Ovary (tissue), 9 donors: Measurements from ENCODE around the gene KCNG2. TPM values are rescaled to one million over a fixed set of nuclear protein-coding genes. Genes with fewer than 3 reads are reported as not detected.
A peak's percentile ranks its signal among the peaks of the same experiment; 100 is the strongest.

Experiments
- DNase-seq, 5 donors: peaks; one replicate each; pipeline ENCODE4 v3.0.0-alpha.2; 2019 to 2020
- H3K27ac ChIP-seq, 2 donors: fragments of 200-600 bp; one replicate each; pipeline versions ENCODE4 v1.5.1 to v1.8.0; 2019 to 2022
- H3K27me3 ChIP-seq: fragments of 200-600 bp; one replicate; pipeline ENCODE4 v1.8.0; 2022
- H3K36me3 ChIP-seq: fragments of 200-600 bp; sonication (generic); one replicate; pipeline ENCODE4 v1.5.1; 2019
- H3K4me1 ChIP-seq: one replicate; pipeline ENCODE4 v1.8.1; 2013; ENCODE audit warnings: mild to moderate bottlenecking, moderate library complexity; ENCODE audit not compliant: insufficient read depth
- H3K4me3 ChIP-seq: fragments of 200-600 bp; sonication (generic); one replicate; pipeline ENCODE4 v1.5.1; 2017
- H3K9me3 ChIP-seq, 2 donors: fragments of 200-600 bp in 1 of 2; sonication (generic) in 1 of 2; one replicate each; pipeline versions ENCODE4 v1.5.1 to v1.8.1; 2013 to 2019; ENCODE audit warnings: mild to moderate bottlenecking in 1 of 2, moderate library complexity in 1 of 2
- EP300 ChIP-seq: sonication (generic); formaldehyde crosslinking; IDR thresholded peaks from one replicate; pipeline ENCODE4 v1.6.1; 2017; ENCODE audit warnings: antibody characterized with exemption
- POLR2A ChIP-seq: fragments of 450-650 bp; IDR thresholded peaks from one replicate; pipeline ENCODE4 v1.6.1; 2017; ENCODE audit warnings: antibody characterized with exemption, mild to moderate bottlenecking, moderate library complexity
- WGBS, 3 donors: extraction: QIAGEN DNeasy Blood & Tissue Kit in 1 of 3; methylation state at CpG; one replicate each; pipeline versions ENCODE4 v1.1.5 to v1.1.7; 2013 to 2017; 5-methylcytosine and 5-hydroxymethylcytosine counted together
- intact Hi-C, 4 donors: fragments of 100-400 bp; cut with DNase I; formaldehyde crosslinking; loops; one replicate each; pipeline versions ENCODE4 v1.11.0 to v1.15.1; 2022 to 2023
- polyA plus RNA-seq, 2 donors: library from polyadenylated mRNA; stranded (reverse); fragments of 200-250 nt in 1 of 2; fragments of 350-450 nt in 1 of 2; fragmentation: Illumina TruSeq in 1 of 2; extraction: RNeasy Lipid Tissue Mini Kit (QIAGEN cat#74804) in 1 of 2; gene quantifications; one replicate each; pipeline ENCODE4 v1.2.3, GENCODE V29; 2013 to 2014
- total RNA-seq, 7 donors: library from RNA; depleted of rRNA in 2 of 7; stranded (reverse); fragments of >200 nt in 2 of 7; fragmentation: NEBNext Ultra II Directional in 3 of 7; extraction: Animal tissue kit (Norgen Biotek cat#: 25700) in 3 of 7; gene quantifications; one replicate each; pipeline versions ENCODE4 v1.1.0 to v1.2.4, GENCODE V29; 2016 to 2023
- TF ChIP-seq, protein P1 (sequence below), 3 donors: fragments of 450-650 bp in 2 of 3; fragments of 200-600 bp in 1 of 3; IDR thresholded peaks; one replicate each; pipeline versions ENCODE4 v1.5.1 to v1.8.0; 2016 to 2022; ENCODE audit warnings: antibody characterized with exemption in 3 of 3, mild to moderate bottlenecking in 1 of 3
- donor health status: DM: no; HTN: no; CAD: no; lungs with moderate emphysema.
- donor health status: DM: no; HTN: no; CAD: no.
- donor health status: Bipolar disorder and iron deficiency.
- donor health status: DM: yes; HTN: yes; CAD: no.
- donor health status: DM: no; HTN: no; CAD: no.
- donor health status: DM: yes; HTN: yes; CAD: no.

KCNG2 gene
- total and polyA plus RNA-seq, 9 donors: 0.10 to 0.80 (median 0.21) TPM; not detected in 3

- no peaks in the 10 kb centered on the region for H3K4me1 ChIP-seq
- no peak for DNase-seq
- TF ChIP-seq POLR2A: no peak
- WGBS, 3 donors: 71 to 88% (median 74%) methylated on average over 26 of the region's 26 CpGs
- no peaks in the 10 kb centered on the region for H3K36me3 ChIP-seq
- intact Hi-C loops: no loop called here
- no peaks in the 10 kb centered on the region for H3K9me3 ChIP-seq
- H3K27me3 ChIP-seq: no peaks in the 10 kb centered on the region
- no peak overlapping the region for H3K27ac ChIP-seq
- no peak overlapping the region for H3K4me3 ChIP-seq
These were observed 118.4 kb downstream of the KCNG2 start for GRCh38 chr18:79916128-79916494.

DNA sequence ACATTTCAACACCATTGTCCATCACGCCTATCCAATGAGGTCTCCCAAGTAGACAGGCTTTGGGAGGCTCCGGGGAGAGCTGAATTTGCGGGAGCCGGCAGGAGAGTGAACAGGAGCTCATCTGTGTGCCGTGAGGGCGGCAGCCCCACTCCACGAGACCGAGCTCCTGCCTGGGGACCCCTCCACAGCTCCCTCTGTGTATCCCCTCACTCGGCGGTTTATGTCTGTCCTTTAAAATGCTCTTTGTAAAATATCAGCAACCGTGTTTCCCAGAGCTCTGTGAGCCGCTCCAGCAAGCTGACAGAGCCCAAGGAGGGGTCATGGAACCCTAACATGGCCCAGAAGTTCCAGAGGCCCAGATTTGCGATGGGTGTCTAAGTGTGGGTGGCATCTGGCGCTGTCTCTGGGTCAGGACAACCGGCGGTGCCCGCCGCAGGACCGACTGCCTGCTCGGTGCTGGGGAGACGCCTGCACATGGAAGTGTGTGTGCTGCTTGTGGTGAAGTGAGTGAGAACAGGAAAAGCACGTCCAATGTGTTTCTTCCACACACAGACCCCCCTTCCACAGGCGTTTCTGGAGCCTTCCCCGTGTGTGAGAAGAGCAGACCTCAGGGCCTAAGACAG lies 118.9 kb downstream of the KCNG2 start:
- no peaks in the 10 kb centered on the region for H3K27me3 ChIP-seq
- TF ChIP-seq POLR2A (no peak), EP300 (no peak)
- TF ChIP-seq, protein P1, sequence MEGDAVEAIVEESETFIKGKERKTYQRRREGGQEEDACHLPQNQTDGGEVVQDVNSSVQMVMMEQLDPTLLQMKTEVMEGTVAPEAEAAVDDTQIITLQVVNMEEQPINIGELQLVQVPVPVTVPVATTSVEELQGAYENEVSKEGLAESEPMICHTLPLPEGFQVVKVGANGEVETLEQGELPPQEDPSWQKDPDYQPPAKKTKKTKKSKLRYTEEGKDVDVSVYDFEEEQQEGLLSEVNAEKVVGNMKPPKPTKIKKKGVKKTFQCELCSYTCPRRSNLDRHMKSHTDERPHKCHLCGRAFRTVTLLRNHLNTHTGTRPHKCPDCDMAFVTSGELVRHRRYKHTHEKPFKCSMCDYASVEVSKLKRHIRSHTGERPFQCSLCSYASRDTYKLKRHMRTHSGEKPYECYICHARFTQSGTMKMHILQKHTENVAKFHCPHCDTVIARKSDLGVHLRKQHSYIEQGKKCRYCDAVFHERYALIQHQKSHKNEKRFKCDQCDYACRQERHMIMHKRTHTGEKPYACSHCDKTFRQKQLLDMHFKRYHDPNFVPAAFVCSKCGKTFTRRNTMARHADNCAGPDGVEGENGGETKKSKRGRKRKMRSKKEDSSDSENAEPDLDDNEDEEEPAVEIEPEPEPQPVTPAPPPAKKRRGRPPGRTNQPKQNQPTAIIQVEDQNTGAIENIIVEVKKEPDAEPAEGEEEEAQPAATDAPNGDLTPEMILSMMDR (IDR thresholded peaks at IDR 0.05): no peak
- peak in 1 of 5 donors; percentile 13 for DNase-seq
- H3K36me3 ChIP-seq: no peaks in the 10 kb centered on the region
- no peak overlapping the region for H3K4me3 ChIP-seq
- no peak overlapping the region for H3K27ac ChIP-seq
- WGBS, 3 donors: 97 to 99% (median 97%) methylated on average over 24 of the region's 24 CpGs
- no peaks in the 10 kb centered on the region for H3K9me3 ChIP-seq
- no peaks in the 10 kb centered on the region for H3K4me1 ChIP-seq
- intact Hi-C loops: no loop called here

DNA sequence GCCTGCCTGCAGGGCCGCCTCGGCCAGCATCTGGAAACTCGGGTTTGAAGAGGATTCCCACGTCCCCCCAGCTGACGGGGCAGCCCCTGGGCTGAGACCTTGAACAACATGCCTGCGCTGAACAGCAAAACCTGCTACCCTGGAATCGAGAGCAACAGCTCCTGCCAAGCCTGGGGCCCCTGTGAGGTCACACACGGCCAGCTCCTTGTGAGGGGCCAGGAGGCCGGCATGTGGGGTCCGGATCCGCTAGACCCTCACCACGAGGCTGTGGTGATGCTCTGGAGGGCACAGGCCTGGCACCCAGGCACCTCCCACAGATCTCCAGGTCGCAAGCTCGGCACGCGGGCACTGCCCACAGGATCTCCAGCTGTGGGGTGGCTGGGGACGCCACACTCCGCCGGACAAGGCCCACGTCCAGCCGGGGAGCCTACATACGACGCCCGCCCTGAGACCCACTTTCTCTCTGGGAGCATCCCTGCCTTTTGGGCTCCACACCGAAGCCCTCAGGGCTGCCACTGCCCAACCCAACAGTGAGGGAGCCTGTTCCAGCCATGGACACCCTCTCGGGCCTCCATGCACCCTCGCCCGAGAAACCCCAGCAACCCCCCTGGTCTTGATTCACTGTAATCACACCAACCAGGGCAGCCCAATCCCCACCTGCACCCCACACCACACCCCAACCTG lies 119.6 kb downstream of the KCNG2 start:
- TF ChIP-seq, protein P1 (IDR thresholded peaks at IDR 0.05): no peak
- TF ChIP-seq EP300: no peak
- TF ChIP-seq POLR2A: no peak
- Histone ChIP-seq H3K9me3 (no peaks in the 10 kb centered on the region), H3K4me1 (no peaks in the 10 kb centered on the region), H3K27ac (no peak overlapping the region), H3K4me3 (no peak overlapping the region), H3K27me3 (no peaks in the 10 kb centered on the region), H3K36me3 (no peaks in the 10 kb centered on the region)
- 93 to 94% (median 94%) methylated on average over 28 of the region's 28 CpGs for WGBS, 3 donors
- DNase-seq: peak in 2 of 5 donors; percentile 9 to 12
- intact Hi-C loops: no loop called here

- 94 to 96% (median 95%) methylated on average over 25 of the region's 25 CpGs for WGBS, 3 donors
- H3K4me1 ChIP-seq: no peaks in the 10 kb centered on the region
- H3K9me3 ChIP-seq: no peaks in the 10 kb centered on the region
- H3K36me3 ChIP-seq: no peaks in the 10 kb centered on the region
- no peak for TF ChIP-seq POLR2A
- TF ChIP-seq, protein P1 (IDR thresholded peaks at IDR 0.05): no peak
- no peak for TF ChIP-seq EP300
- H3K27ac ChIP-seq: no peak overlapping the region
- DNase-seq: peak in 2 of 5 donors; percentile 10 to 24
- intact Hi-C loops: no loop called here
- no peak overlapping the region for H3K4me3 ChIP-seq
- no peaks in the 10 kb centered on the region for H3K27me3 ChIP-seq
These were observed 120.3 kb downstream of the KCNG2 start for GRCh38 chr18:79917853-79918614.
